Keratinocyte (primary cell): ENCODE data around the gene MAP3K10. TPM values are rescaled to one million over a fixed set of nuclear protein-coding genes. Genes with fewer than 3 reads are reported as not detected.

ENCODE experiments used
- DNase-seq: peaks from one replicate; pipeline ENCODE4 v3.0.0-alpha.2; 2011; ENCODE audit warnings: low read depth, missing footprints, low spot score
- FAIRE-seq: peaks from 2 replicates; lab custom pipeline; 2011; peaks lifted over from hg19 to GRCh38; lab: Jason Lieb, UNC
- H2AFZ ChIP-seq: 2 replicates; pipeline ENCODE4 v1.6.0; 2012; ENCODE audit warnings: low read length, control low read depth, inconsistent platforms; ENCODE audit not compliant: control insufficient read depth
- H3K27ac ChIP-seq: 2 replicates; pipeline ENCODE4 v1.5.1; 2011; ENCODE audit warnings: low read length; ENCODE audit not compliant: control insufficient read depth, insufficient read depth
- H3K27me3 ChIP-seq: 3 replicates; pipeline ENCODE4 v1.6.0; 2011; ENCODE audit warnings: low read length; ENCODE audit not compliant: control insufficient read depth, insufficient read depth; ENCODE audit errors: extremely low read depth
- H3K36me3 ChIP-seq, 2 experiments: 2 replicates in 1 of 2; 3 replicates in 1 of 2; pipeline ENCODE4 v1.5.1; 2011; ENCODE audit warnings: low read length in 2 of 2, mild to moderate bottlenecking in 1 of 2; ENCODE audit not compliant: control insufficient read depth in 2 of 2, insufficient read depth in 2 of 2; ENCODE audit errors: extremely low read depth in 1 of 2
- H3K4me1 ChIP-seq: 3 replicates; pipeline ENCODE4 v1.5.1; 2011; ENCODE audit warnings: low read length; ENCODE audit not compliant: control insufficient read depth, insufficient read depth; ENCODE audit errors: extremely low read depth
- H3K4me2 ChIP-seq: 3 replicates; pipeline ENCODE4 v1.6.0; 2011; ENCODE audit warnings: low read depth, low read length; ENCODE audit not compliant: control insufficient read depth, insufficient read depth; ENCODE audit errors: extremely low read depth
- H3K4me3 ChIP-seq, 3 experiments: fragments of 200-600 bp in 1 of 3; sonication (generic) in 1 of 3; 2 replicates in 2 of 3; 3 replicates in 1 of 3; pipeline ENCODE4 v1.5.1; 2011 to 2016; ENCODE audit warnings: low read length in 3 of 3, mild to moderate bottlenecking in 3 of 3, control low read depth in 2 of 3, inconsistent platforms in 1 of 3, low read depth in 1 of 3, mixed read lengths in 1 of 3, mixed run types in 1 of 3, moderate library complexity in 1 of 3; ENCODE audit not compliant: control insufficient read depth in 2 of 3, insufficient read depth in 2 of 3; ENCODE audit errors: extremely low read depth in 1 of 3
- H3K79me2 ChIP-seq: 2 replicates; pipeline ENCODE4 v1.6.0; 2012; ENCODE audit warnings: low read length; ENCODE audit not compliant: control insufficient read depth, insufficient read depth
- H3K9ac ChIP-seq: 3 replicates; pipeline ENCODE4 v1.6.0; 2011; ENCODE audit warnings: low read length; ENCODE audit not compliant: control insufficient read depth, insufficient read depth; ENCODE audit errors: extremely low read depth
- H3K9me1 ChIP-seq: 3 replicates; pipeline ENCODE4 v1.6.0; 2011; ENCODE audit warnings: low read length; ENCODE audit not compliant: control insufficient read depth, insufficient read depth; ENCODE audit errors: extremely low read depth
- H3K9me3 ChIP-seq: 2 replicates; pipeline ENCODE4 v1.5.1; 2012; ENCODE audit warnings: low read depth, low read length; ENCODE audit not compliant: control insufficient read depth
- H4K20me1 ChIP-seq: 3 replicates; pipeline ENCODE4 v1.6.0; 2011; ENCODE audit warnings: low read length; ENCODE audit not compliant: control insufficient read depth, insufficient read depth; ENCODE audit errors: extremely low read depth
- CTCF ChIP-seq, 3 experiments: IDR thresholded peaks in 1 of 3; conservative IDR thresholded peaks in 1 of 3; optimal IDR thresholded peaks in 1 of 3; 2 replicates in 2 of 3; 3 replicates in 1 of 3; pipeline versions ENCODE3 to v1.5.1; 2011; ENCODE audit warnings: low read length in 3 of 3, mild to moderate bottlenecking in 3 of 3, moderate library complexity in 2 of 3, control low read depth in 1 of 3, inconsistent platforms in 1 of 3; ENCODE audit not compliant: insufficient read depth in 2 of 3; ENCODE audit errors: extremely low read depth in 1 of 3
- EZH2 ChIP-seq: IDR thresholded peaks from one replicate; pipeline ENCODE4 v1.6.1; 2012; ENCODE audit warnings: inconsistent platforms, mild to moderate bottlenecking, low read length, moderate library complexity
- dilution Hi-C: fragments of 300-500 bp; cut with MboI; formaldehyde crosslinking; loops from one replicate; pipeline ENCODE4 v1.7.0; 2020; ENCODE audit warnings: low sequenced_read_pairs; ENCODE audit not compliant: extremely low pct_ligation_motif_present
- polyA plus RNA-seq, 5 experiments: library from polyadenylated mRNA; depleted of rRNA in 3 of 5; stranded (reverse) in 3 of 5; stranded (forward) in 1 of 5; unstranded in 1 of 5; fragments of >200 nt; gene quantifications; 1 replicate in 1 of 5; 2 replicates in 3 of 5; 3 replicates in 1 of 5; pipeline versions ENCODE4 v1.2.1 to v1.2.3, GENCODE V29; 2011 to 2012; ENCODE audit warnings: missing spikeins in 2 of 5, low read depth in 1 of 5, low replicate concordance in 1 of 5

MAP3K10 gene
- polyA plus RNA-seq, 1 donor (not counting 4 experiments of a cell fraction or from before 2014, with no cell fraction given) = 2.9 TPM

GRCh38 chr19:40239415-40240226 lies 48.4 kb downstream of the MAP3K10 start:
- no peak for TF ChIP-seq EZH2
- Histone ChIP-seq H3K4me1 (no peaks in the 10 kb centered on the region), H4K20me1 (no peaks in the 10 kb centered on the region), H3K27me3 (no peaks in the 10 kb centered on the region), H3K79me2 (peaks cover 2% of the 10 kb centered on the region), H2AFZ (no peak overlapping the region), H3K9me3 (no peaks in the 10 kb centered on the region), H3K4me2 (no peak overlapping the region), H3K27ac (no peak overlapping the region), H3K4me3 (no peak overlapping the region), H3K9ac (no peak overlapping the region), H3K36me3 (peaks cover 7 to 41% of the 10 kb centered on the region in 2 experiments), H3K9me1 (no peaks in the 10 kb centered on the region)
- dilution Hi-C loops = no loop called here
- FAIRE-seq (no peak), DNase-seq (no peak)

GRCh38 chr19:40240332-40240731 lies 49.1 kb downstream of the MAP3K10 start:
- no peaks in the 10 kb centered on the region for H3K9me1 ChIP-seq
- H3K27me3 ChIP-seq = no peaks in the 10 kb centered on the region
- H2AFZ ChIP-seq = no peak overlapping the region
- no peaks in the 10 kb centered on the region for H4K20me1 ChIP-seq
- FAIRE-seq (no peak), DNase-seq (no peak)
- no peak overlapping the region for H3K4me3 ChIP-seq
- peaks cover 3% of the 10 kb centered on the region for H3K4me1 ChIP-seq
- no peaks in the 10 kb centered on the region for H3K9me3 ChIP-seq
- H3K36me3 ChIP-seq = peaks cover 3 to 39% of the 10 kb centered on the region in 2 experiments
- TF ChIP-seq EZH2 (no peak), CTCF (optimal IDR thresholded peaks at IDR 0.05 in 1 of 3, IDR thresholded peaks at IDR 0.05 in 1 of 3, conservative IDR thresholded peaks at IDR 0.05 in 1 of 3; ENCODE audit: extremely low read depth in 1 of 3, insufficient read depth in 2 of 3, low read length in 3 of 3) (no peak)
- no peak overlapping the region for H3K4me2 ChIP-seq
- H3K79me2 ChIP-seq = peaks cover 7% of the 10 kb centered on the region
- H3K9ac ChIP-seq = no peak overlapping the region
- dilution Hi-C loops = no loop called here
- H3K27ac ChIP-seq = no peak overlapping the region
